HG03575 (cell line): Measurements from ENCODE around the gene ICE2.

ENCODE experiments used
- ATAC-seq: cut with Tn5 transposase; IDR thresholded peaks from one replicate; pipeline ENCODE4 v1.9.1; 2021; ENCODE audit not compliant: unreplicated experiment, insufficient number of reproducible peaks, low FRiP score; ENCODE audit errors: extremely low read depth

Gene ICE2, protein sequence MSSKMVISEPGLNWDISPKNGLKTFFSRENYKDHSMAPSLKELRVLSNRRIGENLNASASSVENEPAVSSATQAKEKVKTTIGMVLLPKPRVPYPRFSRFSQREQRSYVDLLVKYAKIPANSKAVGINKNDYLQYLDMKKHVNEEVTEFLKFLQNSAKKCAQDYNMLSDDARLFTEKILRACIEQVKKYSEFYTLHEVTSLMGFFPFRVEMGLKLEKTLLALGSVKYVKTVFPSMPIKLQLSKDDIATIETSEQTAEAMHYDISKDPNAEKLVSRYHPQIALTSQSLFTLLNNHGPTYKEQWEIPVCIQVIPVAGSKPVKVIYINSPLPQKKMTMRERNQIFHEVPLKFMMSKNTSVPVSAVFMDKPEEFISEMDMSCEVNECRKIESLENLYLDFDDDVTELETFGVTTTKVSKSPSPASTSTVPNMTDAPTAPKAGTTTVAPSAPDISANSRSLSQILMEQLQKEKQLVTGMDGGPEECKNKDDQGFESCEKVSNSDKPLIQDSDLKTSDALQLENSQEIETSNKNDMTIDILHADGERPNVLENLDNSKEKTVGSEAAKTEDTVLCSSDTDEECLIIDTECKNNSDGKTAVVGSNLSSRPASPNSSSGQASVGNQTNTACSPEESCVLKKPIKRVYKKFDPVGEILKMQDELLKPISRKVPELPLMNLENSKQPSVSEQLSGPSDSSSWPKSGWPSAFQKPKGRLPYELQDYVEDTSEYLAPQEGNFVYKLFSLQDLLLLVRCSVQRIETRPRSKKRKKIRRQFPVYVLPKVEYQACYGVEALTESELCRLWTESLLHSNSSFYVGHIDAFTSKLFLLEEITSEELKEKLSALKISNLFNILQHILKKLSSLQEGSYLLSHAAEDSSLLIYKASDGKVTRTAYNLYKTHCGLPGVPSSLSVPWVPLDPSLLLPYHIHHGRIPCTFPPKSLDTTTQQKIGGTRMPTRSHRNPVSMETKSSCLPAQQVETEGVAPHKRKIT

DNA sequence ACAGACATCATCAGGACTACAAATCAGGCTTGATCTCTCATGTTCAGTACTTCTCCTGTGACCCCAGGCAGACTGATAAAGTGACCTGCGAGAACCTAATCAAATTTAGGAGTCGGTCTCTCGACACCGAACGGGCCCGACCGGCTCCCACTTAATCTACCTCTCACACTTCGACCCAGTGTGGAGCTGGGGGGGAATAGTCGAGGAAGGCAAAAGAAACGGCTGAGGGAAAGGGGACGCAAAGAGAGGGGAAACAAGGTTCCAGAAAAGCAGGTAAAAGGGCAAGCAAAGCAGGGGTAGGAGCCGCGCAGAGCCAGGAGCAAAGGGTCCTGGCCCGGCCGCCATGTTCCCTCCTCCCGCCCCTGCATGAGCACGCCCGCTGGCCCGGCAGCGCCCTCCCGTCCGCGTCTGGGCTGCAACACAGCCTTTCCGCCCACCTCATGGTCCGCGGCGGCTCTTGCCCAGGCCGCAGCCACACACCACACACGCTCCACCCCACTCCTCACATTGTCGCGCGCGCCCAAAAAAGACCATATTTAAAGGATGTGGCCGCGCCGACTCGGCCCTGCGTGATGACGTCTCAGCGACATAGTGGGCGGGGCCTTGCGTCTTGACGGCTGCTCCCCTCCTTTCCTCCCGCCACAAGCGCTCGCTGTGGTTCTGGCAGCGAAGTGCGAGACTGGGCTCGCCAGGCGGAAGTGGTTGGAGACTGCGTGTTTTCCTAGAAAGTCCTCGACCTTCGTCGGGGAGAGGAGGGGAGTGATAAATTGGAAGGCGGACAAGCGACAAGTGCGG, at the start of gene ICE2:
ICE2 (minus strand) TSS at position 577 of the 795 bp plus-strand sequence. CDS start 1,165 bp downstream, outside the sequence.
- peak; percentile 37 for ATAC-seq

DNA sequence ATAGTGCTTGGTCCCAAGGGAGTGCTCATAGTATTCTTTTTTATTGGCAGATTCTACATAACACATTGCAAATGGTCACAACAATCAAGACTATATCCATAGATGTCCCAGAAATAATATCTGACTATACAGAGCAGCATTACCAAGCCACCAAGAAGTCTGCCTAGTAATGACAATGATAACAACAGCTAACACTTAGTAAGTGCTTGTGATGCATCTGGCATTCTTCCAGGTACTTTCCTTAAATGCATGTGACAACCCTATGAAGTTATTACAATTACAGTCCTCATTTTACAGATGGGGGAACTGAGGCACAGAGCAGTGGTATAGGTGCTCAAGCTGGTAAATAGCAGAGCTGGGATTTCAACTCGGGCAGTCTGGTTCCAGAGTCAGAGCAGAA, 49.6 kb upstream of the ICE2 start:
- no peak for ATAC-seq

DNA sequence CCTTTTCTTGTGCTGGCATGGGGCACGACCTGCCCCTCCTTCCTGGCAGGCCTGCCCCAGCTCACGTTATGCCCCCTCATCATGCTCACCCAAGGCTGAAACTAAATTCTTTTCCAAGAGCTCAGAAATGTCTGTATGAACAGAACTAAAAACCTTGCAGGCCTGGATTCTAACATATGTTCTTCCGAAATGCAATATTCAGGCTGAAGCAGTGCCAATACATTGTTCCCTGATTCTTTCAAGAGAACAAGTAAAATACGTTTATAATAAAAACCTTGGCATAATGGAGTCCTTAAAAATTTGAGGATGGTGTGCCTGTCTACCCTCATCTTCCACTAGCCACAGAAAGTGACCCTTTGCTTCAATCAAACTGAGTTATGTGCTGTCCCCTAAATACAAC, 48.5 kb upstream of the ICE2 start:
- ATAC-seq = no peak

DNA sequence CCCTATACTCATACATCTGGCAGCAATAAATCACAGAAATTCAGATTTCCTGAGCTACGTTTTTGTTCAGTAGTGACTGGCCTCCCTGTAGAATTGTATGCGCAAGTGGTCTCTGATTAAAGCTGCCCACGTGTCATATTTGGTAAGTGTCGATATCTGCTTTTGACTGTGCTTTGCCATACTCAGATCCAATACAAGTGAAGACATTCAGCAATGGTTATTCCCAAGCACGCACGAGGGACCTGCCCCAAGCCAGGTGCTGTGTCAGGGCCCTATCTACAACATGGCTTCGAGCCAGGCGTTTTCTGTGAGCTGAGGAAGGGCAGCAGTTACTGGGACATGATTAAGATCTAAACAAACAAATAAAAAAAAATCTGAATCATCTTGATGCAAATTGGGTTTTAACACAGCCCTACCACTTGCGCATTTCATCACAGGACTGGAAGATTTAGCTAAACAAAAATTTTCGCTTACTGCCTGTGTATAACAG, 47.2 kb upstream of the ICE2 start:
- no peak for ATAC-seq

DNA sequence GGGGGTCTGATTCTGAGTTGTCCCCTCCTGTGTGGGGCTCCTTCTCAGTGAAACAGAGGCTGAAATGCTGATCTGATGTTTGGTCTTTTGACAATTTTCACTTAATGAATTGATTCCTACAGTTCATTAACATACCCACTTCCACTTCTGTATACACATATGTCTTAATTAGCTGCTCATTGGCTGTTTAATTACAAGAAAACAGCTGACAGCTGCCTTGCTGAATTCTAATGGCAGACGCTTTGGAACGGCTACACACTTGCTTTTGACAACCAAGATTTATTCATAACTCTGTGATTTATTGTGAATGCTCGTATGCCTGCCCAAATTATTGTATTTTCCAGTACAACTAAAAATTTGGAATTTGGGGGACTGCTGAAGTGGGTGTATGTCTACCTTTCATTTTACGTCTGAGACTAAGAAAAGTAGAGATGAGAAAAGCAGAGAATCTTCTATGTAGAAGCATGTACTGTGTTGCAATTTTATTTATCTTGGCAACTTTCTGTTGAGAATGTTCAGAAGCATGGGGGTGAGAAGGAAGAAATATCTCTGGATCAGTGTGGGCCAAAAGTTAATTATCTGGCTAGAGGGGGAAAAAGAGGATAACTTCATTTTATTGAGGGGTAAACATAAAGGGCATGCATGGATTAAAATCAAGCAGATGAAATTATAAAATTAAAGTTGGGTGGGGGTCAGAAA, 46.5 kb upstream of the ICE2 start:
- no peak for ATAC-seq

DNA sequence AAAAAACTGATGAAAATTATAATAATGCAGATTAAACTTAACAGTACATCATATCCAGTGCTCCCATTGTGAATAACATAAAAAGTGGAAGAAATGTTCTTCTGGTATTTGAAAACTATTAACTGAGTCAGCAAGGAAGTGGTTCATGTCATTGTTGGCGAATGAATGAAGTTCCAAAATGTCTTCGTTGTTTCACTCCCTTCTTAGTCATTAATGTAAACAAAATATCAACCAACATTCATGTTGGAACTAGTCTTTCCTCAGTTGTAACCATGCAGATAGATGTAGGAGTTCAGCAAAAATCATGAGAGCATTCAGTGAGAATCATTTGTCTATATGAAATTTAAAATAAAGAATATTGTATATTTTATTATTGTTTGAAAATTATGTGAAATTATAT, 44.1 kb upstream of the ICE2 start:
- ATAC-seq = no peak

DNA sequence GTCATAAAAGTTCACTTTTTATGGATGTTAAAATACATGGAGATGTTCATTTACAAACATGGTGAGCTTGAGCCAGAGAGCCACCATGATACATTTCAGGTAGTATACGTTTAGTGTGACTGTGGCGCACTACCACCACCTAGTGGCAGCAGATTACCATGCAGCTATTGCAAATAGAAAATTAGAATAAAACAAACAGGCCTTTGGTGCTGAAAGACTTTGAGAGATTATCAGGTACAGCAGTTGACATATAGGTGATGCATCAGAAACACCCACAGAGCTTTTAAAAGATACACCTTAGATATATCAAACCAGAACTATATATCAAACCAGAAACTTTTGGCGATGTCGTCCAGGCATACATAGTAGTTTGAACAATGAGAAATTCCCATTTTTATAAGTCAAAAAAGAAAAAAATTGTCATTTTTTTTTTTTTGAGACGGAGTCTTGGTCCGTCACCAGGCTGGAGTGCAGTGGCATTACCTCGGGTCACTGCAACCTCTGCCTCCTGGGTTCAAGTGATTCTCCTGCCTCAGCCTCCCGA, 42.0 kb upstream of the ICE2 start:
- no peak for ATAC-seq

DNA sequence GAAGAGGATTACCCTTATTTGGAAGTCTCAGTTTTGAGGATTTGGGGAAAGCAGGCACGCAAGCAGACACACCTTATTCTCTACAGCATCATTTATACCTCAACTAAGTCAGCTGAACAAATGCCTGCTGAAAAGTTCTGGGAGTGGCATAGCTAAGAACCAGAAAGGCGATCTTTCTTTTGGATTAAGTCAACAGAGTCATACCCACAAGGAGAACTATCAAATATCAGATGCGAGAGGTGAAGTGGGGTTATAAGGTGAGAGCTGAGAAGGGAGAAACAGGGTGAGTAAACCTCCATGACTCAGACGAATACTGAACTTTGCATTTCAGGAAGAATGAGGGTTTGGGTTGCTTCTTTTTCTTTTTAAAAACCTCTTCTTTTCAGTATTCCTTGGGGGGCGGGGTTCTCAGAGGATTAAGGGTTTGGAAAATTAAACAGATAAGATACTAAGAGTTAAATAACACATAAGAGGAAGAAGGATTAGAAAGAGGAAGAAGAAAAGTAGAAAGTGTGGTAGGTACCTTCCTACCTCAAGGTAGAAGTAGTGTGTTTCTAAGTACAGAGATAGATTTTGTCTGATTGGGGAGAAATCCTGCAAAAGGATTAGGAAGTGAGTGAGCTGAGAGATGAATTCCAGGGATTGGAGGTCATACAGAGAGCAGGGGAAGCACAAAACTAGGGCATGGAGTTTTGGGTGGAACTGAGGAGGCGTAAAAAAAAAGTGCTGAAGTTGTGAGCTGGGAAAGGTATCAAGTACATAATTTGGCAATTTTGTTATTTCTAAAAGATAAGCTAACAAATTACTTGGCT, 41.3 kb upstream of the ICE2 start:
- ATAC-seq = no peak

DNA sequence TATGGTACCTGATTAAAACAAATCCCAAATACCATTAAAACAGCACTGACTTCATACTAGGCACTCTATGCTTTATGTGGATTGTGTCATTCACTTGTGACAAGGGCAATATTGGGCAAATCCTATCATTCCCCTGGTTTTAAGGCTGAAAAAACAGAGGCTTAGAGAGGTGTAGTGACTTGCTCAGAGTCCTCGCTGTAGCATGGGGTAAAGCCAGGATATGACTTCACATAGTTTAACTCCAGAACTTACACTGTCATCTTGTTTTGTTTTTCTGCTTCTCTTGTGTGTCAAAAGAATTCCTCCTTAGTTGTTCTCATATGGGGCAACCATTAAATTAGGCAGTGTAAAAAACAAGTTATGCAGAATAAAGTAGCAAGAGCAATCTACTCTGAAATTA, 40.3 kb upstream of the ICE2 start:
- no peak for ATAC-seq

DNA sequence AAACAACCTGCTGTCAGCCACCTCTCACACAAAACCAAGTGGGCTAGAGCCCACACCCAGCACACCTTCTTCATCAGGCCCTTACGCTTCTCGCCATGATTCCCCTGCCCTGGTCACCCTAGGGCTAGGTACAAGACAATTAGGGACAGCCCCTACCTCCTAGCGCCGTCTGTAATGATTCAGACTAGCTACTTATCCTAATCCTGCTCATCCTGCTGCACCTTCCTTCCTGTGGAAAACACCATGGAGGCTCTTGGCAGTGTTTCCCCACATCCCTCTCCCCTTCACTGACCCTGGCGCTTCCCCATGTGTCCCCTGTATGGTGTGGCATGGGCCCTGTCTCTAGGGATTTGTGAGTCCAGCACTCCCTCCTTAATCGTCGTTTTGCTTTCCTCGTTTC, 39.6 kb upstream of the ICE2 start:
- ATAC-seq = no peak

DNA sequence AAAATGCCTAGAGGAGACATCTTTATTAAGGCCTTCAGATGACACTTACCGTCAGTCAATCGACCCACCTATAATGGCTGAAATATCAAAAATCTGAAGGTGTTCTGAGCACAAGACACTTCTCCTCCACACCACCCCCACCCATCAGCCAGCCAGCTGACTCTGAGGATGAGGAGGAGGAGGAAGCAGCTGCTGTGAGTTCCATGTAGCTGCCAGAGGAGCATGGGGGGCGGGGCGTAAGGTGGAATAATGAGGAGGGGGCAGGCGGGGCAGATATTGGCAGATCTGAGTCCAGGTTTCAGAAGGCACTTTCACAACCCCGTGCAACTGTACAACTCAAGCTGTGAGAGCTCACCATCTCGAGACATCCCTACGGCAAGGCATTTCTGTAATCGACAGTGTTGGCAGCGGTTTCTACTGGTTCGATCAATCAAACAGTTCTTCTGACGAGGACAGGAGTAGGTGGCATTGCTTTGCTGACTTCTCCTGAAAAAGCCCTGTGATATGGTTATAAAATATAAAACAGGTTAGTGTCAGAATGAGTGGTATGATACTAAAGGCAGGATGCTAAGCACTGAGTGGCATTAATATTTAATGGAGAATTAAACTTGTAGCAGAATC, 35.4 kb upstream of the ICE2 start:
- ATAC-seq = no peak

DNA sequence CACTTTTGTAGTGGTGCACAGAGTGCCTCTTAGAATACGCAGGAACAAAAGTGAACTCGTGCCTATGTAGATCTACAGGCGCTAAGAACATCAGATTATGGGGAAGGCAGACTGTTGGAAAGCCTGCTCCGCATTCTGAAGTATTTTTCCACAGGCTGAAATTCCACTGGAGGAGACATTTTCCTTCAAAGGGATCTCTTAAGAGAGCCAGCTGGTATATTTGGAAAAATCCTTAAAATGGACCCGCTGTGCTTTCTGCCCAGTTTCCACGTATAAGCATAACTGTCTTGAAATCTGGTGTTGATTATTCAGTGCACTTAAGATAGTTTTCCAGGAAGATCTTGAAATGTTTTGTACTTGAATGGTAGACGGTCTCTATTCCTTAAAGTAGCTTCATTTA, 34.7 kb upstream of the ICE2 start:
- ATAC-seq = no peak

DNA sequence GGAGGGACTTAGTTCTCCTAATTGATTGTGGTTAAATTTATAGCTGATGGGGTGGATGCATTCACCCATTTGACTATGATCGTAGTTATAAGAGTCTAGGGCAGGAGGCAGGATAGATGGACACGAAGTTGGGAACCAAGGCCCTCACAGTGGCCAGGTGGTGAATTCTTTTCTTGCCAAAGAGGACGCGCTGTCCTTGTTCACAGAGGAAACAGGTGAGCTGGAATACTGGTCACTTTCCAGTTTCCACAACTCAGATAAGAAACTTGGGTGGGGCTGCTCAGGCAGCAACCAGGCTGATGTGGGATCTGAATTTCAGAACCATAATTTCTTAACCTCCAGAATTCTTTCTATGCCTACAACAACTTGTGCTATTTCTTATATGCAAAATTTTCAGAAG, 34.0 kb upstream of the ICE2 start:
- no peak for ATAC-seq

DNA sequence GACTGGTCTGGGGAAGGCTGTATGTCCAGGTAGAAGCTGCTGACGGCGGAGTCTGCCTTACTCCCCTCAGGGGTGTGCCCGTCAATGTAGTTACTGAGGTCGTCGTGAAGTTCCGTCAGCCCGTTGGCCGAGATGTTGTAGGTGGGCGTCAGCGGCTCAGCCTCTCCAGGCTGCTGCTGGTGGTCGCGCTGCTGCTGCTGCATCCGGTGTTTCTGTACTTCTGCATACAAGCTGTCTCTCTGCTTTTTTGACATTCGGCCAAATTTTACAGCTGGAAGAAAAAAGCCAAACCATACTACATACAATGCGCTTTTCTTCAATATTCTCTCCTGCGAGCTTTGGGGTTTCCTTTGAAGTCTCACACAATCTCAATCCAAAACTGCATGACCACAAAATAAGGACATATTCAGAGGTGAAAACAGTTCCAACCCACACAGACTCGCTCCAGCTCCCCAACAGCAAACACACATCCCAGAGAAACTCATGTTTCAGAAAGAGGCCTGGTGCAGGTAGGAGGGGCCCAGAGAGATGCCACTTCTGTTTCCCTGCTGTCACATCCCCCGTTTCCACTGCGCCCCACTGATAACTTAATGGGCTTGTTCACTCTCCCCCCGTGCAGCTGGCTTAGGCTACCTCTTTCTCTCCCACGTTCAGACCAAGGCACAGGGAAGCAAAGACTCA, 32.5 kb upstream of the ICE2 start:
- ATAC-seq = no peak

DNA sequence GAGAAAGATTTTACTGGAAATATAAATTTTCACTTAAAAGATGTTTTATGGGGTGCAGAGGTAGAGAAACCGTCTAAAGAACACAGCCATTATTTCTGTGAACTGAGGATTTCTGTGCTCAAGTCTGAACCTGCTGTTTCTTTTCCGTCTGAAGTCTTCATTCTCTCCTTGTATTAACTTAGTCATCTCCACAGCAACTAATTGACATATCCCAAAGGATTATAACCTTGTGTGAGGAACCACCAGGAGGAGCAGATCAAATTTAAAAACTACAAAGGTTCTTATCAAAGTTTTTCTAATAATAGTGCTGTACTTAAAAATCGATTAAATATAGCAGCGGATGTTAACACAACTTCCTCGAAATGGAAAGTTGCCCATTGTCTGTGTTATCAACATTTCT, 31.1 kb upstream of the ICE2 start:
- ATAC-seq = no peak

DNA sequence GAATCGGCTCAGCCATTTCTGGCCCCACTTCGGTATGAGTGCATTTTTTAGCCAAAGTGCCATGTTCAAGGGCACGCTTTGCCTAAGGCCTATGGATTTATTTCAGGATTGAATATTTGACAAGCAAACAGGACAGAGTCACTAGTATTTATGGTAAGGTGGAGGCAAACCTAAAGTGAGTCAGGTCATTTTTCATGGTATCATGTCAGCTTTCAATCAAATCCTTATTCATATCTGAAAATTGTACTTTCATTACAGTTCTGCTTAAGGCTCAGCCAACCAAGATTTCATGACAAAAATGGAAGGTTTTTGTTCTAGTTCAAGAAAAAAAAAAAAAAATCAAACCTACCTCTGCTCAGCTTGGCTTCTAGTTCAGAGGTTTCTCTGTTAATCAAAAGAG, 30.5 kb upstream of the ICE2 start:
- ATAC-seq = no peak

DNA sequence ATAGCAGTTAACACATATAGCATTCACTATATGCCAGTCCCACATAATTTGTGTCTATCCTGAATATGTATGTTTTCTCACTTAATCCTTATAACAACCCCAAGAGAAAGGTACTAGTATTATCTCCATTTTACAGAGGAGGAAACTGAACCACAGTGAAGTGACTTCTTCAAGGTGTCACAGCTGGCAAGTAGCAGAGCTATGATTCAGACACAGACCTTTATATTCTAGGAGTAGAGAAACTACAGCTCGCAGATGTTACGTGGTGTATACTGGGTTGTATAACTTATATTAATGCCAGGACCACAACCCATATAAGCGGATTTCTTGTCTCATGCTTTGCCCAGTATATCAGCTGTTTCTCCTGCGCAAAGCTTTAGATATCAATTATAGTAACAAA, 29.5 kb upstream of the ICE2 start:
- ATAC-seq = no peak
